CD4-positive, CD25-positive, alpha-beta regulatory T cell (primary cell): Measurements from ENCODE around the gene UGT1A9. TPM values are rescaled to one million over a fixed set of nuclear protein-coding genes. Genes with fewer than 3 reads are reported as not detected.
"Not testable (repeated sequence)": the region's sequence is repeated elsewhere in the genome, so short reads cannot be mapped to it uniquely, and the experiment has no call there.

ENCODE experiments used
- ATAC-seq, 2 donors: fragments of 150-1000 bp; cut with Tn5 transposase; one replicate each; pipeline ENCODE4 v1.10.0; 2021; ENCODE audit warnings: low read depth in 2 of 2, moderate number of reproducible peaks in 2 of 2, moderate library complexity in 1 of 2
- DNase-seq, 3 donors: peaks; one replicate each; pipeline versions ENCODE4 v3.0.0 to v3.0.0-alpha.2; 2012 to 2022; ENCODE audit warnings: mixed read lengths in 1 of 3
- H3K27ac ChIP-seq: one replicate; pipeline ENCODE4 v1.7.0; 2013; ENCODE audit warnings: mild to moderate bottlenecking, low read length; ENCODE audit not compliant: insufficient read depth, poor library complexity, severe bottlenecking
- H3K27me3 ChIP-seq: one replicate; pipeline ENCODE4 v1.7.0; 2013; ENCODE audit warnings: low read length; ENCODE audit not compliant: control insufficient read depth, insufficient read depth
- H3K36me3 ChIP-seq: one replicate; pipeline ENCODE4 v1.7.0; 2013; ENCODE audit warnings: mild to moderate bottlenecking, low read length, moderate library complexity; ENCODE audit not compliant: control insufficient read depth, insufficient read depth
- H3K4me1 ChIP-seq: 2 replicates; pipeline ENCODE4 v1.7.0; 2013; ENCODE audit warnings: mild to moderate bottlenecking, low read length; ENCODE audit not compliant: insufficient read depth, control insufficient read depth, poor library complexity, severe bottlenecking
- H3K4me3 ChIP-seq: one replicate; pipeline ENCODE4 v1.7.0; 2013; ENCODE audit warnings: low read depth, mild to moderate bottlenecking, low read length, moderate library complexity
- H3K9me3 ChIP-seq, 2 experiments: 1 replicate in 1 of 2; 2 replicates in 1 of 2; pipeline ENCODE4 v1.7.0; 2013; ENCODE audit warnings: low read length in 2 of 2, mild to moderate bottlenecking in 1 of 2, moderate library complexity in 1 of 2; ENCODE audit not compliant: control insufficient read depth in 2 of 2
- H3K27ac Mint-ChIP-seq, 3 donors: one replicate each; pipeline ENCODE4 v1.8.0; 2020 to 2022; ENCODE audit warnings: mild to moderate bottlenecking in 3 of 3, mixed read lengths in 3 of 3, moderate library complexity in 2 of 3
- H3K27me3 Mint-ChIP-seq: one replicate; pipeline ENCODE4 v1.8.0; 2022; ENCODE audit warnings: mild to moderate bottlenecking, mixed read lengths
- H3K36me3 Mint-ChIP-seq: one replicate; pipeline ENCODE4 v1.8.0; 2020; ENCODE audit warnings: mixed read lengths
- H3K4me1 Mint-ChIP-seq, 4 donors: one replicate each; pipeline ENCODE4 v1.8.0; 2020 to 2022; ENCODE audit warnings: mixed read lengths in 4 of 4, mild to moderate bottlenecking in 1 of 4
- H3K4me3 Mint-ChIP-seq, 4 donors: one replicate each; pipeline ENCODE4 v1.8.0; 2020 to 2022; ENCODE audit warnings: mild to moderate bottlenecking in 4 of 4, mixed read lengths in 4 of 4, moderate library complexity in 3 of 4
- H3K9me3 Mint-ChIP-seq, 7 donors: one replicate each; pipeline ENCODE4 v1.8.0; 2020 to 2022; ENCODE audit warnings: mixed read lengths in 7 of 7, mild to moderate bottlenecking in 3 of 7, moderate library complexity in 2 of 7
- polyA plus RNA-seq, 4 donors: library from polyadenylated mRNA; unstranded; fragments of 300-500 nt; fragmentation: Illumina TruSeq; gene quantifications; one replicate each; pipeline ENCODE4 v1.2.3, GENCODE V29; 2021
- total RNA-seq: library from RNA; stranded (reverse); gene quantifications from one replicate; pipeline ENCODE4 v1.2.3, GENCODE V29; 2022

Gene UGT1A9
- total and polyA plus RNA-seq, 5 donors from 2014 or later: not detected

GRCh38 chr2:233745073-233745755 is 73.5 kb downstream of the UGT1A9 start:
- Mint-ChIP-seq H3K27me3 (peaks cover 11% of the 10 kb centered on the region), H3K4me1 (no peaks in the 10 kb centered on the region), H3K4me3 (no peak overlapping the region), H3K27ac (no peak overlapping the region), H3K9me3 (peaks cover 0 to 5% (median 2%) of the 10 kb centered on the region in 7 donors), H3K36me3 (no peaks in the 10 kb centered on the region)
- Histone ChIP-seq H3K27ac (no peak overlapping the region), H3K4me3 (no peak overlapping the region), H3K9me3 (no peaks in the 10 kb centered on the region), H3K4me1 (no peaks in the 10 kb centered on the region), H3K36me3 (no peaks in the 10 kb centered on the region), H3K27me3 (peaks cover 7% of the 10 kb centered on the region)
- ATAC-seq (no peak), DNase-seq (no peak)

- H3K27me3 Mint-ChIP-seq: peaks cover 11% of the 10 kb centered on the region
- H3K9me3 ChIP-seq, H3K4me1 Mint-ChIP-seq, H3K9me3 Mint-ChIP-seq, H3K27ac ChIP-seq, H3K36me3 Mint-ChIP-seq, H3K27me3 ChIP-seq, ATAC-seq, H3K4me3 ChIP-seq, DNase-seq, H3K36me3 ChIP-seq, H3K4me1 ChIP-seq, H3K4me3 Mint-ChIP-seq, H3K27ac Mint-ChIP-seq: not testable (repeated sequence)
These were observed 74.1 kb downstream of the UGT1A9 start for GRCh38 chr2:233745838-233746237.

- no peaks in the 10 kb centered on the region for H3K36me3 ChIP-seq
- H3K36me3 Mint-ChIP-seq: no peaks in the 10 kb centered on the region
- H3K4me1 Mint-ChIP-seq: no peaks in the 10 kb centered on the region
- H3K4me1 ChIP-seq: no peaks in the 10 kb centered on the region
- H3K4me3 Mint-ChIP-seq: no peak overlapping the region
- DNase-seq (no peak), ATAC-seq (no peak)
- H3K9me3 Mint-ChIP-seq: peaks cover 0 to 17% (median 3%) of the 10 kb centered on the region in 7 donors
- H3K27me3 ChIP-seq: peaks cover 7% of the 10 kb centered on the region
- peaks cover 4% of the 10 kb centered on the region in 2 experiments for H3K9me3 ChIP-seq
- peaks cover 11% of the 10 kb centered on the region for H3K27me3 Mint-ChIP-seq
- H3K4me3 ChIP-seq: no peak overlapping the region
- H3K27ac Mint-ChIP-seq: no peak overlapping the region
- no peak overlapping the region for H3K27ac ChIP-seq
These were observed 75.0 kb downstream of the UGT1A9 start for GRCh38 chr2:233746475-233747282.

GRCh38 chr2:233747283-233747544 is 75.5 kb downstream of the UGT1A9 start:
- no peak for ATAC-seq

GRCh38 chr2:233750689-233751088 is 79.0 kb downstream of the UGT1A9 start:
- not testable (repeated sequence) for H3K27me3 Mint-ChIP-seq

More at GRCh38 chr2:233747283-233747544, 75.5 kb downstream of the UGT1A9 start:
- no peaks in the 10 kb centered on the region for H3K36me3 ChIP-seq
- peaks cover 4% of the 10 kb centered on the region in 2 experiments for H3K9me3 ChIP-seq
- no peak for DNase-seq
- Mint-ChIP-seq H3K9me3 (peaks cover 0 to 19% (median 3%) of the 10 kb centered on the region in 7 donors), H3K4me3 (no peak overlapping the region), H3K27ac (no peak overlapping the region), H3K4me1 (no peaks in the 10 kb centered on the region), H3K27me3 (peaks cover 11% of the 10 kb centered on the region), H3K36me3 (no peaks in the 10 kb centered on the region)
- H3K27ac ChIP-seq: no peak overlapping the region
- H3K27me3 ChIP-seq: peaks cover 7% of the 10 kb centered on the region
- H3K4me3 ChIP-seq: no peak overlapping the region
- H3K4me1 ChIP-seq: no peaks in the 10 kb centered on the region

GRCh38 chr2:233751212-233752009 is 79.7 kb downstream of the UGT1A9 start:
- not testable (repeated sequence) for H3K27me3 ChIP-seq, H3K9me3 ChIP-seq, ATAC-seq, H3K27ac ChIP-seq, H3K36me3 ChIP-seq, H3K4me1 ChIP-seq, H3K4me3 ChIP-seq, H3K27ac Mint-ChIP-seq, H3K36me3 Mint-ChIP-seq, H3K4me1 Mint-ChIP-seq, DNase-seq, H3K4me3 Mint-ChIP-seq, H3K27me3 Mint-ChIP-seq
- peaks cover 0 to 19% (median 3%) of the 10 kb centered on the region in 7 donors for H3K9me3 Mint-ChIP-seq

More at GRCh38 chr2:233750689-233751088, 79.0 kb downstream of the UGT1A9 start:
- not testable (repeated sequence) for H3K27ac ChIP-seq, H3K4me1 Mint-ChIP-seq, ATAC-seq, H3K36me3 Mint-ChIP-seq, H3K27me3 ChIP-seq, H3K9me3 ChIP-seq, H3K4me3 ChIP-seq, DNase-seq, H3K4me3 Mint-ChIP-seq, H3K4me1 ChIP-seq, H3K36me3 ChIP-seq, H3K27ac Mint-ChIP-seq
- H3K9me3 Mint-ChIP-seq: peaks cover 0 to 19% (median 3%) of the 10 kb centered on the region in 7 donors

GRCh38 chr2:233754872-233755611 is 83.3 kb downstream of the UGT1A9 start:
- no peak for DNase-seq
- H3K36me3 Mint-ChIP-seq: no peaks in the 10 kb centered on the region
- no peaks in the 10 kb centered on the region for H3K4me1 ChIP-seq
- no peak overlapping the region for H3K27ac ChIP-seq
- H3K9me3 Mint-ChIP-seq: peaks cover 0 to 15% (median 2%) of the 10 kb centered on the region in 7 donors
- H3K27ac Mint-ChIP-seq: no peak overlapping the region
- peaks cover 4% of the 10 kb centered on the region in 2 experiments for H3K9me3 ChIP-seq
- H3K4me3 Mint-ChIP-seq: no peak overlapping the region
- H3K4me3 ChIP-seq: no peak overlapping the region
- H3K4me1 Mint-ChIP-seq: no peaks in the 10 kb centered on the region
- ATAC-seq: no peak
- H3K36me3 ChIP-seq: no peaks in the 10 kb centered on the region
- H3K27me3 ChIP-seq: no peaks in the 10 kb centered on the region
- peaks cover 8% of the 10 kb centered on the region for H3K27me3 Mint-ChIP-seq
